GM12878 (cell line): Measurements from ENCODE around the gene CENPP. TPM values are rescaled to one million over a fixed set of nuclear protein-coding genes. Genes with fewer than 3 reads are reported as not detected.

Source experiments
- ATAC-seq: fragments of 200-7000 bp; cut with Tn5 transposase; 3 replicates; pipeline ENCODE4 v1.9.1; 2020; ENCODE audit warnings: mild to moderate bottlenecking, moderate library complexity
- BruUV-seq: library from RNA; stranded (reverse); fragments of 400-500 nt; replicated peaks from 2 replicates; lab custom pipeline; 2021; lab: Mats Ljungman, UMichigan
- CTCF ChIA-PET: fragments of 300-600 bp; sonication (Branson Sonifier 250); formaldehyde crosslinking; extraction: SDS; loops from one replicate; lab custom pipeline; 2021; ENCODE audit warnings: inconsistent platforms; lab: Yijun Ruan, JAX
- POLR2A ChIA-PET: fragments of 350-600 bp; formaldehyde crosslinking; extraction: SDS; loops from one replicate; lab custom pipeline; 2021; ENCODE audit warnings: inconsistent platforms; lab: Charles Lee
- RAD21 ChIA-PET: fragments of 300-600 bp; sonication (Branson Sonifier 250); formaldehyde crosslinking; loops from one replicate; lab custom pipeline; 2023; ENCODE audit warnings: antibody characterized with exemption; ENCODE audit not compliant: unreplicated experiment; lab: Charles Lee
- SMC1A ChIA-PET: fragments of 300-600 bp; sonication (Branson Sonifier 250); formaldehyde crosslinking; loops from one replicate; lab custom pipeline; 2023; ENCODE audit not compliant: unreplicated experiment, uncharacterized antibody; lab: Charles Lee
- DNase-seq: peaks from one replicate; pipeline ENCODE4 v3.0.0-alpha.2; 2011; ENCODE audit warnings: low read depth, low spot score
- FAIRE-seq: peaks from 3 replicates; lab custom pipeline; 2011; peaks lifted over from hg19 to GRCh38; lab: Jason Lieb, UNC
- H2AFZ ChIP-seq: 2 replicates; pipeline ENCODE4 v1.6.0; 2011; ENCODE audit warnings: low read depth, low read length, control low read depth; ENCODE audit not compliant: control insufficient read depth
- H3K27ac ChIP-seq: 2 replicates; pipeline ENCODE4 v1.5.1; 2011; ENCODE audit warnings: control low read depth; ENCODE audit not compliant: control insufficient read depth, insufficient read depth
- H3K27me3 ChIP-seq, 2 experiments: replicated peaks in 1 of 2; 2 replicates each; pipeline versions ENCODE4 v1.6.0 to v1.6.1; 2011; ENCODE audit warnings: low read length in 1 of 2; ENCODE audit not compliant: control insufficient read depth in 2 of 2, insufficient read depth in 2 of 2
- H3K36me3 ChIP-seq, 2 experiments: 2 replicates each; pipeline ENCODE4 v1.5.1; 2011; ENCODE audit warnings: low read length in 1 of 2; ENCODE audit not compliant: control insufficient read depth in 2 of 2, insufficient read depth in 2 of 2
- H3K4me1 ChIP-seq: 2 replicates; pipeline ENCODE4 v1.6.1; 2011; ENCODE audit warnings: mild to moderate bottlenecking, low read length, moderate library complexity, mixed read lengths; ENCODE audit not compliant: control insufficient read depth, insufficient read depth
- H3K4me2 ChIP-seq: 2 replicates; pipeline ENCODE4 v1.6.0; 2011; ENCODE audit warnings: control low read depth; ENCODE audit not compliant: control insufficient read depth, insufficient read depth
- H3K4me3 ChIP-seq: fragments of 200-600 bp; sonication (generic); 2 replicates; pipeline ENCODE4 v1.5.1; 2016
- H3K79me2 ChIP-seq: 2 replicates; pipeline ENCODE4 v1.6.0; 2011; ENCODE audit warnings: low read length; ENCODE audit not compliant: control insufficient read depth, insufficient read depth
- H3K9ac ChIP-seq: 2 replicates; pipeline ENCODE4 v1.8.0; 2011; ENCODE audit warnings: low read length, control low read depth, mixed read lengths; ENCODE audit not compliant: control insufficient read depth, insufficient read depth
- H3K9me3 ChIP-seq: replicated peaks from 3 replicates; pipeline ENCODE4 v1.5.1; 2011; ENCODE audit warnings: mild to moderate bottlenecking, low read length; ENCODE audit not compliant: control insufficient read depth, insufficient read depth
- H4K20me1 ChIP-seq: 2 replicates; pipeline ENCODE4 v1.6.0; 2011; ENCODE audit not compliant: control insufficient read depth, insufficient read depth
- ATF7 ChIP-seq: fragments of 450-650 bp; IDR thresholded peaks from 2 replicates; pipeline ENCODE4 v1.6.1; 2016; ENCODE audit warnings: low read depth, mild to moderate bottlenecking
- CBX3 ChIP-seq: fragments of 200-600 bp; sonication (generic); IDR thresholded peaks from 2 replicates; pipeline ENCODE4 v1.6.1; 2016; ENCODE audit warnings: low read depth, borderline replicate concordance
- CBX5 ChIP-seq: sonication (generic); IDR thresholded peaks from 2 replicates; pipeline ENCODE4 v1.6.1; 2016; ENCODE audit warnings: low read depth, moderate library complexity, mild to moderate bottlenecking, inconsistent platforms
- ESRRA ChIP-seq: IDR thresholded peaks from 2 replicates; pipeline ENCODE4 v1.6.1; 2012; ENCODE audit warnings: mild to moderate bottlenecking, low read length, improper control_type of control experiment
- IKZF1 ChIP-seq: fragments of 450-650 bp; conservative IDR thresholded peaks from 2 replicates; pipeline ENCODE4 v1.6.1; 2017; ENCODE audit warnings: antibody characterized with exemption, mild to moderate bottlenecking
- LARP7 ChIP-seq: fragments of 450-650 bp; IDR thresholded peaks from 2 replicates; pipeline ENCODE4 v1.6.1; 2017; ENCODE audit warnings: mild to moderate bottlenecking
- MTA3 ChIP-seq: IDR thresholded peaks from 2 replicates; pipeline ENCODE4 v1.6.1; 2012; ENCODE audit warnings: low read length, inconsistent platforms, borderline replicate concordance
- MYB ChIP-seq: fragments of 150-350 bp; IDR thresholded peaks from 2 replicates; pipeline ENCODE4 v1.6.1; 2014; ENCODE audit warnings: mild to moderate bottlenecking, low read depth, low read length, borderline replicate concordance
- NBN ChIP-seq: fragments of 450-650 bp; IDR thresholded peaks from 2 replicates; pipeline ENCODE4 v1.6.1; 2016
- NFYA ChIP-seq: IDR thresholded peaks from 2 replicates; pipeline ENCODE4 v1.6.1; 2011; ENCODE audit warnings: low read depth, mild to moderate bottlenecking, low read length, improper control_type of control experiment, borderline replicate concordance
- NFYB ChIP-seq: IDR thresholded peaks from 2 replicates; pipeline ENCODE4 v1.6.1; 2011; ENCODE audit warnings: low read depth, mild to moderate bottlenecking, low read length, improper control_type of control experiment, moderate library complexity; ENCODE audit not compliant: insufficient read depth
- NR2C1 ChIP-seq: fragments of 450-650 bp; IDR thresholded peaks from 2 replicates; pipeline ENCODE4 v1.6.1; 2017; ENCODE audit warnings: antibody characterized with exemption, mild to moderate bottlenecking, moderate library complexity
- NR2F1 ChIP-seq: fragments of 450-650 bp; conservative IDR thresholded peaks from 2 replicates; pipeline ENCODE4 v1.6.1; 2017; ENCODE audit warnings: mild to moderate bottlenecking
- SPI1 ChIP-seq: IDR thresholded peaks from 2 replicates; pipeline ENCODE4 v1.6.1; 2011; ENCODE audit warnings: low read depth, mild to moderate bottlenecking, low read length, moderate library complexity, borderline replicate concordance; ENCODE audit not compliant: insufficient read depth
- TAF1 ChIP-seq: IDR thresholded peaks from 2 replicates; pipeline ENCODE4 v1.6.1; 2011; ENCODE audit warnings: mild to moderate bottlenecking, low read depth, low read length, borderline replicate concordance
- YBX1 ChIP-seq: fragments of 450-650 bp; IDR thresholded peaks from 2 replicates; pipeline ENCODE4 v1.6.1; 2016; ENCODE audit warnings: antibody characterized with exemption
- ZBTB11 ChIP-seq: fragments of 450-650 bp; formaldehyde crosslinking; IDR thresholded peaks from 2 replicates; pipeline ENCODE4 v1.5.0; 2022; ENCODE audit warnings: mild to moderate bottlenecking, missing genetic modification characterization
- ZNF217 ChIP-seq: fragments of 450-650 bp; IDR thresholded peaks from 2 replicates; pipeline ENCODE4 v1.6.1; 2017; ENCODE audit warnings: antibody characterized with exemption, mild to moderate bottlenecking
- ZNF24 ChIP-seq: fragments of 450-650 bp; IDR thresholded peaks from 2 replicates; pipeline ENCODE4 v1.6.1; 2017; ENCODE audit warnings: antibody characterized with exemption, mild to moderate bottlenecking
- ZSCAN29 ChIP-seq: fragments of 450-650 bp; IDR thresholded peaks from 2 replicates; pipeline ENCODE4 v1.6.1; 2017; ENCODE audit warnings: mild to moderate bottlenecking, moderate library complexity
- WGBS: methylation state at CpG from one replicate; pipeline ENCODE4 v1.1.6; 2016; ENCODE audit warnings: low lambda C conversion rate; ENCODE audit not compliant: insufficient replicate concordance, insufficient coverage; ENCODE audit errors: missing lambda C conversion rate; 5-methylcytosine and 5-hydroxymethylcytosine counted together
- in situ Hi-C: fragments of 300-500 bp; cut with MboI; formaldehyde crosslinking; loops from 9 replicates; pipeline ENCODE4 v1.14.3; 2018; ENCODE audit warnings: mixed read lengths
- intact Hi-C: fragments of 100-400 bp; cut with micrococcal nuclease; formaldehyde crosslinking; loops from one replicate; pipeline ENCODE4 v1.14.2; 2022; ENCODE audit not compliant: unreplicated experiment
- polyA plus RNA-seq, 11 experiments: library from polyadenylated mRNA; depleted of rRNA in 4 of 11; unstranded in 6 of 11; stranded (reverse) in 5 of 11; fragments of >200 nt; fragmentation: Nextera tagmentation in 4 of 11; fragmentation: Illumina TruSeq in 1 of 11; extraction: Ambion mirVana in 4 of 11; extraction: Trizol in 1 of 11; gene quantifications; 1 replicate in 1 of 11; 2 replicates in 10 of 11; pipeline versions ENCODE4 v1.2.1 to v1.2.3, GENCODE V29; 2011 to 2016; ENCODE audit warnings: inconsistent platforms in 2 of 11, missing spikeins in 2 of 11, low read depth in 1 of 11
- total RNA-seq, 4 experiments: library from RNA; depleted of rRNA in 3 of 4; stranded (reverse); fragments of >200 nt in 3 of 4; fragmentation: Illumina TruSeq in 1 of 4; extraction: Trizol in 1 of 4; gene quantifications; 2 replicates each; pipeline versions ENCODE4 v1.2.1 to v1.2.3, GENCODE V29; 2013 to 2021

Gene CENPP
- total and polyA plus RNA-seq, 10 of the 15 experiments (the other 5 are each of a cell fraction or from before 2014, with no cell fraction given) = 9.4 to 31.4 (median 19.8) TPM

DNA sequence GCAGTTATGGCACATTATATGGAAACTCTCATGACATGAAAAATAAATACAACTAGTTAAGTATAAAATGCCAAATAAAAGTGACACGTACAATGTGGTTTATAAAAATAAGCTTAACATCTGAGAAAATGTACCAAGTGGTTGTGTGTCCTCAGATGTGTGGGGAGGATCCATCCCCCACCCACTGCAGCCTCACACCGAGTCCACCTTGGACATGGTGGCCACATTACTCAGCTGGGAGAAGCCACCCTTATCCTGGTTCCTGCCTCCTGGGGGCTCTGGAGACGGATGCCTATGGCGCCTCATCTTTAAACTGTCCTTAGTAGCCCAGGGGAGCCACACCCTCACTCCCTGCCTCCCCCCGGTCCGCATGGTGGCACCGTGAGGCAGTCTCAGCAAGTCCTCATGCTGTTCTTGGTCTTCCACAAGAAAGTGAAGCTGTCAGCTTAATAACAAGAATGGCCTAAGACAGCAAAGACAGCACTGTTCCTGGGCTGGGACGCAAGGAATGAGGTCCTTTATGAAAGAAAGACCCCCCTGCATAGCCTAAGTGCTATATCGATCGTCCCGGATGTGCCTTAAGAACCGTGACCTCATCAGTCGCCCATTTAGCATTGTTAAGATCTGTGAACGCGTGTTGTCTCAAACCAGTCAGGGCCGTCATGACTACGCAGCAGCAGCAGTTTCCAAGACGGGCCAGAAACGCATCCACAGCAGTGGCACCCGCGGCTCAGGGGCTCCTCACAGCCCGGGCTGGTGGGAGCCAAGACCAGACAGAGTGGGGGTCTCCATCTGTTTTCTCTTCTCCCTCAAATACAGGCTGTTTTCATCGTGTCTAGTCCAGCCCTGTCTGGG is 287.7 kb downstream of the CENPP start:
- no peaks in the 10 kb centered on the region for H3K9me3 ChIP-seq
- H3K4me1 ChIP-seq = no peaks in the 10 kb centered on the region
- no peaks in the 10 kb centered on the region for H3K79me2 ChIP-seq
- 96% methylated on average over 23 of the region's 23 CpGs for WGBS
- no peak for TF ChIP-seq ZBTB11 (CRISPR knock-in tag)
- TF ChIP-seq ATF7 = no peak
- no peak for TF ChIP-seq NBN
- no peak for TF ChIP-seq CBX3
- no peak for TF ChIP-seq CBX5
- no peak for TF ChIP-seq NR2F1
- TF ChIP-seq IKZF1 = no peak
- no peak for TF ChIP-seq NFYA
- TF ChIP-seq NFYB = no peak
- no peak for TF ChIP-seq MTA3
- no peak for TF ChIP-seq ZSCAN29
- no peak for TF ChIP-seq SPI1
- TF ChIP-seq LARP7 = no peak
- no peak for TF ChIP-seq ZNF217
- TF ChIP-seq NR2C1 = no peak
- no peak for TF ChIP-seq MYB
- no peak for TF ChIP-seq ESRRA
- no peak for TF ChIP-seq TAF1
- TF ChIP-seq YBX1 = no peak
- no peak for TF ChIP-seq ZNF24
- H3K4me3 ChIP-seq = no peak overlapping the region
- SMC1A ChIA-PET = no interaction called here
- POLR2A ChIA-PET = no interaction called here
- no peak overlapping the region for H2AFZ ChIP-seq
- intact Hi-C loops (no loop called here), in situ Hi-C loops (no loop called here)
- DNase-seq (no peak), FAIRE-seq (no peak), ATAC-seq (no peak)
- no peaks in the 10 kb centered on the region for H3K27me3 ChIP-seq
- BruUV-seq = no TSS peak
- H3K4me2 ChIP-seq = no peak overlapping the region
- no peaks in the 10 kb centered on the region for H4K20me1 ChIP-seq
- RAD21 ChIA-PET = no interaction called here
- CTCF ChIA-PET = interaction anchor here (0.6 kb wide), 1 partner anchor 15 kb away, joined by 6 read pairs; no protein-coding TSS in a partner anchor
- no peak overlapping the region for H3K27ac ChIP-seq
- no peak overlapping the region for H3K9ac ChIP-seq
- H3K36me3 ChIP-seq = peaks cover 11 to 24% of the 10 kb centered on the region in 2 experiments
